ENCODE data around the gene PRODH2.
"Not testable (repeated sequence)": the region's sequence is repeated elsewhere in the genome, so short reads cannot be mapped to it uniquely, and the experiment has no call there.

PRODH2 gene

DNA sequence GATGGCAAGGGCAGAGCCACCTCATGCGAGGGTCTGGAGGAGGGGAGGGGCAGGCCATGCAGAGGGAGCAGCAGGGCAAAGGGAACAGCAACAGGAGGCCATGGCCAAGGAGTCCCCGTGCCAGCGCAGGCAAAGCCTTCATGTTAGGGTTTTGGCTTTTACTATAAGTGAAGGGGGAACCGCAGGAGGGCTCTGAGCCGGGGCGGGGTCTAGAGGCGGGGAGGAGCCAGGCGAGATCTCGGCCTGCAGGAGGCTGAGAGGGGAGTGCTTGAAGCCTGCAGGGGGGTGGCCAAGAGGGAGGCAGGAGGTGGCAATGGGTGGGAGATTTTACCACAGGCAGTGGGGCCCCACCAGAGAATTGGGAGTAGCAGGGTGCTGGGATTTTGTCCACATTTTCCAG lies 31.0 kb downstream of the PRODH2 start:
- DNase-seq (ENCODE audit: low read depth in 2 of 2) = no peak

DNA sequence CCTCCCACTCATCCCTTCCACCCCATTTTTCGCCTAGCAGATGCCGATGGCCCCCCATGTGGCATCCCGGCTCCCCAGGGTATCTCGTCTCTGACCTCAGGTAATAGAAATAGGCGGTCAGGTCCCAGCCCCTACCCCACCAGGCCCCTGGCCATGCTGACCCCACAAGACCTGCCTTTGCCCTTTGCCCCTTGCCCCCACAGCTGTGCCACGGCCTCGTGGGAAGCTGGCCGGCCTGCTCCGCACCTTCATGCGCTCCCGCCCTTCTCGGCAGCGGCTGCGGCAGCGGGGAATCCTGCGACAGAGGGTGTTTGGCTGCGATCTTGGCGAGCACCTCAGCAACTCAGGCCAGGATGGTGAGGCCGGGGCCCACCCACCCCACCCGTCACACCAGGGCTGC lies 31.9 kb downstream of the PRODH2 start:
- no peak for DNase-seq (ENCODE audit: low read depth in 2 of 2)

DNA sequence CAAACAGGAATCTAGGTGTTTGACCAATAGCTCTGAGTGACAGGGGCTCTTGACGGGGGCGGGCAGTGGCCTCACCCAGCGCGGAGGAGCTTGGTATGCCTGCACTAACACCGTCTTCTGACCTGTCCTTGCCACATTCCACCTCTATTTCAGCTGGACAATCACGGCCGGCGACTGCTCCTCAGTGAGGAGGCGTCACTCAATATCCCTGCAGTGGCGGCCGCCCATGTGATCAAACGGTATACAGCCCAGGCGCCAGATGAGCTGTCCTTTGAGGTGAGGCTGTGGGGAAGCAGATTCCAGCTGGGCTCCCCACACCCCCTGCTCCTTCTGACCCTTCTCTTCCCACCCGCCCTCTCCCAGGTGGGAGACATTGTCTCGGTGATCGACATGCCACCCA lies 32.6 kb downstream of the PRODH2 start:
- no peak for DNase-seq (ENCODE audit: low read depth in 2 of 2)

DNA sequence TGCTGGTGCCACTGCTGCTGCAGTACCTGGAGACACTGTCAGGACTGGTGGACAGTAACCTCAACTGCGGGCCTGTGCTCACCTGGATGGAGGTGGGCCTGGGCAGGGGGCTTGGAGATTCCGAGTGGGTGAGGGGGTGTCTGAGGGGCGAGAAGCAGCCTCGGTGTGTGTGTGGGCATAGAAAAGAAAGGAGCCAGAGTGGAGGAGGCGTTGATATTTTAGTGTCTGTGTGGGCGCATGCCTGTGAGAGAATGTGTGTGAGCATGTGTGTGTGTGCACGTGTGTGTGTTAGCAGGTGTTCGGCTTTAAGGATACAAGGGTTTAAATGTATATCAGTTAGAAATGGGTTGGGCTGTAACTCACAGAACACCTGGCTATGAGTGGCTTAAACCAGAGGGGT lies 33.6 kb downstream of the PRODH2 start:
- no peak for DNase-seq (ENCODE audit: low read depth in 2 of 2)

DNA sequence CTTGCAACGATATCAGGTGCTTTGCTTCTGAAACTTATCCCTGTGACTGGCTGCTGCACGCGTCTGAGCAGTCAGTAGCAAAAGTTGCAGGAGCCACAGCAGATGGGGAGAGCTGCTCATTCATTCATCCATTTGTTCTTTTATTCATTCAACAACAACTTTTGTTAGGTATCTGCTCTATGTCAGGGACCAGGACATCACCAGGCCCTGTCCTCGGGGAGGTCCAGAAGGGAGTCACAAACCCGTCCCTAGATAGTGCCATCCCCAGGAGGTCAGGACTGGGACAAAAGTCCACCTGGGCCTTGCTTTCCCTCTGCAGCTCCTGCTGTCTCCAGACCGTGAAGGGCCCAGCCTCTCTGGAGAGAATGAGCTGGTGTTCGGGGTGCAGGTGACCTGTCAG lies 34.7 kb downstream of the PRODH2 start:
- DNase-seq (ENCODE audit: low read depth in 2 of 2) = no peak

DNA sequence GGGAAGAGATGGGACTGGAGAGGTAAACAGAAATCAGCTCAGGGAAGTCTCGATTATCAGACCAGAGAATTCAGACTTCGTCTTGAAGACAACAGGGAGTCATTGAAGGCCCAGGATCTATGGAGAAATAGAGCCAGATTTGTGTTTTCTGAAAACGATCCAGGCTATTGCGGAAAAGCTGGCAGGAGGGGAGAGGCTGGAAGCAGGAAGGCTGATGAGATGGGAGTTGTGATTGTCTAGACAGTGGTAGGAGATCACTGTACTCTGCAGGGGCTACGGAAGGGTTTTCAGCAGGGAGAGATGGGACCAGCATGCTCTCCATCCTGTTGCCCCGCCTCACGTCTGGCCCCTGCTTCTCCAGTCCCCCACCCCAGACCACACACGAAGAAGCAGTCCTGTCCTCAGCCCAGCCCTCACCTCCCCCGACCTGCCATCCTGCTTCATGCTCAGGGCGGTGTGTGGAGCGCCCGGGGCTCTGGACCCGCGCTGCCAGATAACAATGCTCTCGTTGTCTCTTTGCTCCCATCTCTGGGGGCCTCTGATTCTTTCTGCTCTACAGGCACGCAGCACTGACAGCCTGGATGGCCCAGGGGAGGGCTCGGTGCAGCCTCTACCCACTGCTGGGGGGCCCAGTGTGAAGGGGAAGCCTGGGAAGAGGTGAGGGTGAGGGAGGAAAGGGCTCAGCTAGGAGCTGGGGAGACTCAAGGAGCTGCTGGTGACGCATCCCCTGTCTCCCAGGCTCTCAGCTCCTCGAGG lies 35.4 kb downstream of the PRODH2 start:
- DNase-seq (ENCODE audit: low read depth in 2 of 2) = no peak

DNA sequence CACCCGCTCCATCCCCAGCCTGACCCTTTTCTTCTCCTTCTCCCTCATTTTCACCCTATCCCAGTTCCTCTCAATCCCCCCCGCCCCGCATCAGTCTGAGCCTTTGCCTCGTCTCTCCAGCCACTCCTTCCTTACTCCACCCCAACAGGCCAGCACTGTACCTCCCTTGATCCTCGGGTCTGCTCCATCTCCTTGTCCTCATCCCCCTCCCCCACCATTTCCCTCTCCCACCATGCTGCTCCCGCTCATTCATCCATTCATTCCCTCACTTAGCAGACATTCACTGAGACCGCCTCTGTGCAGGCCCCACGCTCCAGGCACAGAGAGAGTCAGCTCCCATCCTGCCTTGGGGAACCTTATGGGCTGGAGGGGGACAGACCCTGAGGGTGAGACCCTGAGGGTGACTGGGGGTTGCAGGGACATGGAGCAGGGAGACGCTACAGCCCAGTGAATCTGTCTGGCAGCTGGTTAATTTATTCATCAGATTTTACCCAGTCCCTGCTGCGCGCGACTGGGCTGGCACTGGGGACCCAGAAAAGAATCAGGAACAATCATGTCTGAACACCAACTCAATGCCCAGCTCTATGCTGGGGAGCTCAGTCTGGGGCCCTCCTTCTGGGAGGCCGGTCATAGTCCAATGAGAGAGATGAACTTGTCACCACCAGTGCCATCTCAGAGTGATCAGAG lies 36.4 kb downstream of the PRODH2 start:
- no peak for DNase-seq (ENCODE audit: low read depth in 2 of 2)

DNA sequence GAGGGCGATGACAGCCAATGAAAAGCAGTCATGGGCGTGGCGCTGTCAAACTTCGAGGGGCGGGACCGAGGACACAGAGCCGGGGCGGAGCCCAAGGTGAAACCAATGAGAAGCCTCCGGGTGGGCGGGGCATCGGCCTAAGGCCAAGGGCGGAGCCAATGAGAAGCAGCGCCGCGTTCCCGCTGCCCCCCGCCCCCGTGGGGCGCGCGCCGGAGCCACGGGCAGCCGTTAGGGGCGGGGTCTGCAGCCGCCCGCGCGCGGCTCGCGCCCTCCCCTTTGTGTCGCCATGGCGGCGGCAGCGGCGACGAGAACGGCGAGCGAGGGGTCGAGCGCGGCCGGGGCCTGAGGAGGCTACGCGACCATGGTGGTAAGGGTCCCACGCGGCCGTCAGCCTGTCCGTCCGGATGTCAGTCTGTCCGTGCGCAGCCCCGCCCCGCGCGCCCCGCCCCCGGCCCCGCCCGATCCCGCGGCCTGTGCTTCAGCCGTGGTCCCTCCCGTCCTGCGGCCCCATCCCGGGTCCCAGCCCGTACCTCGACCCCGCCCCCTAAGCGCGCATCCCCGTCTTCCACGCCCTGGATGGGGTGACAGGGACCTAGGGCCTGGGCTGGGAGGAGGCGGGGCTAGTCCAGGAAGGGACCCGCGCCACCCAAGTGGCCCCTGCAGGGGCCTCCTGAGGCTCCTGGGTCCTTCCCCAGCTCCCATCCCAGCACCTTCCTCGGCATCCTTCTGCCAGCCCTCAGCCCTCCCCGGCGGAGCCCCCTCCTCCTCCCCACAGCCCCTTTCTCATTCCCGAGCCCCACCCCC lies 37.1 kb downstream of the PRODH2 start, which contains the start of gene ARHGAP33:
TSS of gene ARHGAP33 (plus strand) at position 267 of the 804 bp plus-strand sequence. CDS start at position 362, 95 bp downstream.
- DNase-seq (ENCODE audit: low read depth in 2 of 2) = peak; percentile 98 to 100

DNA sequence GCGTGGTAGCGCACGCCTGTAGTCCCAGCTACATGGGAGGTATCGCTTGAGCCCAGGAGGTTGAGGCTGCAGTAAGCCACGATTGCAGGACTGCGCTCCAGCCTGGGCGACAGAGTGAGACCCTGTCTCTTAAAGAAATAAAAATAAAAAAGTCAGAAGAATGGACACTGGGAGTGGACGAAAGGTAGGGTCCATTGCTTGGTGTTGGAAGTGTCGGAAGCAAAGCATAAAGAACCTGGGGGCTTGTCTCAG lies 37.7 kb downstream of the PRODH2 start:
- DNase-seq (ENCODE audit: low read depth in 2 of 2) = no peak

DNA sequence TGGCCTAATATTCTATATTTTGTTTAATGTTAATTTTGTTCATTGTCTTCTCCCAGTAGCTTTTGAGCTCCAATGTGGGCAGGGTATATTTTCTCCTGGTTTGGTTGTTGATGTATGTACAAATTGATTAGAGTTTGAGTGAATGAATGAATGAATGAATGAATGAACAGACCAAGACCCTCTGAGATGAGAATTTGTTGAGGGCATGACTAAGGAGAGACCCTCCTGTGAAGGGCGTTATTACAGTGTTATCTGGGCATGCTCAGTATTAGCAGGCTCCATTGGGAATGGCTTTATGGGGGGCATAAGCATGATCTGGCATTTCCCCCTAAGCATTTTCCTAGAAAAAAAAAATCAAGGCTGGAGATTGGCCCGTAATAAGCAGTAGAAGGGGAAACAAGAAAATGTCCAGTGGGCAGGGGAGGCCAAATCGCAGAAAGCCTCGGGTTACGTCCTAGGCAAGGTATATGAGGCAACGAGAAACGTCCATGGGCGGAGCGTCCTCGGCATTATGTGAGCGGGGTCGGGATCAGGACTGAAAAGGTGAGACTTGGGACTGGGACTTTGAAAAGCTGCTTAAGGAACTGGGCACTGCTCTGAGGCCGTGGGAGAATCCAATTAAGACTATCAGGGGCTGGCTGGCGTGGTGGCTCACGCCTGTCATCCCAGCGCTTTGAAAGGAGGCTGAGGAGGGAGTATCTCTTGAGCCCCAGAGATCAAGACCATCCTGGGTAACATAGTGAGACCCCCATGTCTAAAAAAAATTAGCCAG lies 38.2 kb downstream of the PRODH2 start:
- DNase-seq (ENCODE audit: low read depth in 2 of 2) = no peak

DNA sequence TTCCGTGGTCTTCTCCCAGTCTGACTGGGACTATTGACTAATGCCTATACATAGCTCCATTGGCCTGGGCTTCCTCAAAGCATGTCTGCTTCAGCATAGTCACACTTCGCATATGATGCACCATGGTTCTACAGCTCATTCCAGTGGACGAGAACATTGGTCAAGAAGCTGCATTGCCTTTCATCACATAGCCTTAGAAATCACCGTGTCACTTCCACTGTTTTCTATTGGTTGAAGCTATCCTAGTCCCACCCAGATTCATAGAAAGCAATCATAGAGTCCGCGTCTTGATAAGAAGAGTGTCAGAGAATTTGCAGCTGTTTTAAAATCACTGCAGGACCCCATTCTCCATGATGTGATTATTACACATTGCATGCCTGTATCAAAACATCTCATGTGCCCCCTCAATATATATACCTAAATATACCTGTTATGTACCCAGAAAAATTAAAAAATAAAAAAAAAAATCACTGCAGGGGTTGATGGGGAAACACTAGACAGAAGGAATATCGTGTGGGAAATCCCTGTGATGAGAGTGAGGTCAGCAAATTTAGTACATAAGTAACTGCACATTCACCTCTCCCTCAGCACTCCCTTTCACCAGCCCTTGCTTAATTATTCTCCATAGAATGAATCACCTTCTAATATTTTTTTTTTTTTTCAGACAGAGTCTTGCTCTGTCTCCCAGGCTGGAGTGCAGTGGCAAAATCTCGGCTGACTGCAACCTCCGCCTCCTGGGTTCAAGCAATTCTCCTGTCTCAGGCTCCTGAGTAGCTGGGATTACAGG lies 39.4 kb downstream of the PRODH2 start:
- DNase-seq (ENCODE audit: low read depth in 2 of 2) = no peak

DNA sequence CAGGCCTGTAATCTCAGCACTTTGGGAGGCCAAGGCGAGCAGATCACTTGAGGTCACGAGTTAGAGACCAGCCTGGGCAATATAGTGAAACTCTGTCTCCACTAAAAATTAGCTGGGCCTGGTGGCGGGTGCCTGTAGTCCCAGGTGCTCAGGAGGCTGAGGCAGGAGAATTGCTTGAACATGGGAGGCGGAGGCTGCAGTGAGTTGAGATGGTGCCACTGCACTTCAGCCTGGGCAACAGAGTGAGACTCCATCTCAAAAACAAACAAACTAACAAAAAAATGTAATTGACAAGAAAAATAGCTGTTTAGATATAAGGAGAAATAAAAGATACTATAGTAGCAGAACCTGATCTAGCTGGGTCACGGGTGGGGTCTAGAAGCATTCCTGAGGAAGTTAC lies 40.3 kb downstream of the PRODH2 start:
- not testable (repeated sequence) for DNase-seq (ENCODE audit: low read depth in 2 of 2)

DNA sequence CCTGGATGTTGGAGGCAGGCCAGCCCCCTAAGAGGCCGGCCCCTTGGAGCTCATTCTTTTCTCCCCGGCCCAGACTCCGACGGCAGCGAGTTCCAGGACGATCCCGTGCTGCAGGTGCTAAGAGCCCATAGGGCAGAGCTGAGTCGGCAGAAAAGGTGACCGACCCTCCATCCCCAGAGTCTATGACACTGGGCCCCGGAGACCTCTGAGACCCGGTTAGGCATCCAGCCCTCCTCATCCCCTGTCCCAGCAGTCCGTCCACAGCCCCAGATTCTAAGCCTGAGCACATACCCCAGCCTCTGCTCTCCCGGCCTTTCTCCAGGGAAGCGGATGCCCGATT lies 44.6 kb downstream of the PRODH2 start:
- DNase-seq (ENCODE audit: low read depth in 2 of 2) = no peak

DNA sequence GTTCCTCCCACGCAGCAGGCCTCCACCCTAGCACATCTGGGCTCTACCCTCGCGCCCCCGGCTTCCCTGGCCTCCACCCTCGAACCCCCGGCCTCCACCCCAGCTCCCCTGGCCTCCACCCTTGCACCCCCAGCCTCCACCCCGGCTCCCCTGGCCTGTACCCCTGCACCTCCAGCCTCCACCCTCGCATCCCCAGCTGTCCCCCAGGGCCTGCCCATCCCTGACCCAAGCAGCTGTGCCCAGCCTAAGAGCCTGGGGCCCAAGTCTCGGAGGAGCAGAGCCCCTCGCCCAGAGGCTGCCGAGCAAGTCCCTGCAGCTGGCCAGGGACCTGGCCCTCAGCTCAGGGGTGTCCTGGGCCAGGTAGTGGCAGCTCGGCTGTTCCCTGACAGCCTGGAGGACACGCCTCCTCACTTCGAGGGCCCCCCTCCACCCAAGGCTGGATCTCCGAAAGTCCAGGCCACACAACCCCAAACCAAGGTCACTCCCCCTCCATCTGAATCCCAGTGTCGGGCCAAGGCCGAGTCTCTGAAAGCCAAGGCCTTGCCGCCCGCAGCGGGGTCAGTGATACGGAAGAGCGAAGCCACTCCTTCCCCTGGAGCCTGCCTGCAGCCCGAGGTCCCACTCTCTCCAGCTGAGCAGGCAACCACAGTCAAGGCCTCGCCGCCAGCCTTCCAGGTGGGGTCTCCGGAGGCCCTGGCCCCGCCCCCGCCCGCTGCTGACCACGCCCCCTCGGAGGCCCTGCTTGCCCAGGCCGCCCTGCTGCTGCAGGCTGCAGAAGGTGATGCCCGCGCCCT lies 45.2 kb downstream of the PRODH2 start:
- no peak for DNase-seq (ENCODE audit: low read depth in 2 of 2)

DNA sequence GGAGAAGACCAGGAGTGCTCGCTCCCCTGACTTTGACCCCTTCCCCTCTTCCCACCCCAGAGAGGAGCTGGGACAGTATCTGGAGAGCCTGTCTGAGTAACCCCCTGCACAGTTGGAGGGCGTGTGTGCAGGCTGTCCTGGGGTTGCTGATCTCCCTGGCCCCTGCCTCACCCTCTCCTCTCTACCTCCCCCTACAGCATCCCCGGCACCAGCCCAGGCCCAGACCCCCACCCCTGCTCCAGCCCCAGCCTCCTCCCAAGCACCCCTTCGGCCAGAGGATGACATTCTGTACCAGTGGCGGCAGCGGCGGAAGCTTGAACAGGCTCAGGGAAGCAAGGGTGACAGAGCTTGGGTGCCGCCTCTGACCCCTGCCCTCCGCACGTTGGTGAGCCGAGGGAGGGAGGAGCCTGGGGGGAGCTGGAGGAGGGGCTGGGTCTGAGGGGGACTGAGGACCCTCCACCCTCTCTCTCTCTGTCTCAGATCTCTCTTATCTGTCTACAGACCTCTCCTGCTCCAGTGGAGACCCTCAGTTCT lies 46.0 kb downstream of the PRODH2 start:
- DNase-seq (ENCODE audit: low read depth in 2 of 2) = no peak

DNA sequence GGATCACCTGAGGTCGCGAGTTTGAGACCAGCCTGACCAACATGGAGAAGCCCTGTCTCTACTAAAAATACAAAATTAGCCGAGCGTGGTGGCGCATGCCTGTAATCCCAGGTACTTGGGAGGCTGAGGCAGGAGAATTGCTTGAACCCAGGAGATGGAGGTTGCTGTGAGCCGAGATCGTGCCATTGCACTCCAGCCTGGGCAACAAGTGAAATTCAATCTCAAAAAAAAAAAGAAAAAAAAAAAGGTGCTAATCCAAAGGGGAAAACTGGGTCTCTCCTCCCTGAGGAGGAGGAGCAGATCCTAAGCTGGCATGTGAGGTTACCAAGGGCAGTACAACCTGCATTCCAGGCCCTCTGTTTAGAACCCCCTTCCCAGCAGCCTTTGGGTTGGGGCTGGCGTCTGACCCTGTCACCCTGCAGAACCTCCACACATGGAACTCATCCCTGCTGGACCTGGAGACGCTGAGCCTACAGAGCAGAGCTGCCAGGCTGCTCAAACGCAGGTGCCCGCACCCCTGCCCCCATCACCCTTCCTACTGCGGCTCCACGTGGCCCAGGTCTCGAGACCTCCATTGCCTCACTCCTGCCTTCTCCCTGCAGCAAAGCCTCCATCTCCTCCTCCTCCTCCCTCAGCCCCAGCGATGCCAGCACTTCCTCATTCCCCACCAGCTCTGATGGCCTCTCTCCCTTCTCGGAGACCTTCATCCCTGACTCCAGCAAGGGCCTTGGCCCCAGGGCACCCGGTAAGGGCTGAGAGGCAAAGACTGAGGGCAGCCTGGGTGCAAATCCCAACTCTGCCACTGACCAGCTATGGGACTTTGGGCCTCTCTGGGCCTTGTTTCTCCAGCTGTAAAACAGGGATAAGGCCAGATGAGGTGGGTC lies 48.0 kb downstream of the PRODH2 start:
- no peak for DNase-seq (ENCODE audit: low read depth in 2 of 2)

DNA sequence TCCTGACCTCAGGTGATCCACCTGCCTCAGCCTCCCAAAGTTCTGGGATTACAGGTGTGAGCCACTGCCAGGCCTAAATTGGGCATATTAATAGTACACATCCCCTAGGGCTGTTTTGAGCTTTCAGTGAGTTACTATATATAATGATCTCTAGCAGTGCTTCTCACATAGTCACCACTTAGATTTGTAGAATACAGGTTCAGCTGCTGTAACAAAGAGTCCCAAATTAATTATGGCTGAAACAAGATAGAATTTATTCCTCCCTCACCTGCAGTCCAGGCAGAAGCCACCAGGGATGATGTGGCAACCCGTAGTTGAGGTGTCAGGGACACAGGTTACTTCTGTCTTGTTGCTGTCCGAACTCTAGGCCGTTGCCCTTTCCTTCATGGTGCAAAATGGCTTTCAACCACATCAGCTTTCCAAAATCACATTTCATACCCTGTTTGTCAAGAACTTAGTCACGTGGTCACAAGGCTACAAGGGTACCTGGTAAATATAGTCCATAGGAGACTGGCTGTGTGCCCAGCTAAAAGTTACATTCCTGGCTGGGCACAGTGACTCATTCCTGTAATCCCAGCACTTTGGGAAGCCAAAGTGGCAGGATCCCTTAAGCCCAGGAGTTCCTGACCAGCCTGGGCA lies 51.8 kb downstream of the PRODH2 start:
- no peak for DNase-seq (ENCODE audit: low read depth in 2 of 2)

DNA sequence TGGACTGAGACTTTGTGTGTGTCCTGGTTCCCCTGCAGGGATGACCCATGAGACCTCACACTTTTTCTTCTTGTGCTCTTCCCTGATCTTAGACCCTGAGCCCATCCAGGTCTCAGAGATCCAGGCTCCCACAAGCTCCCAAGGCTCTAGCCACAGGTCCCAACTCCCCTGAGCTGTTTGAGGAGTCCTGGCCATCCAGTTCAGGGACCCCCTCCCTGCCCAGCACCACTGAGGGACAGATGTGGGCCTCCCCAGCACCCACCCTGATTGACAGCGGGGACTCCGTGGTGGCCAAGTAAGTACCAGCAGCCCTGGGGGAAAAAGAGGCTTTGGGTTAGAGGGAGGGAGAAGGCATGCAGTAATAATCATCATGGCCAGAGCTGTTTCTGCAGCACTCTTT lies 52.9 kb downstream of the PRODH2 start:
- no peak for DNase-seq (ENCODE audit: low read depth in 2 of 2)

Data from stimulated activated CD4-positive, alpha-beta T cell treated with anti-CD3 and anti-CD28 coated beads, Interleukin-15, amount 100 ng/mL, for 48 hours (primary cell).